K562 (cell line): ENCODE data around the gene NT5C2. TPM values are rescaled to one million over a fixed set of nuclear protein-coding genes. Genes with fewer than 3 reads are reported as not detected.

Source experiments
- ATAC-seq: fragments of 200-7000 bp; cut with Tn5 transposase; 3 replicates; pipeline ENCODE4 v1.9.1; 2020; ENCODE audit warnings: moderate library complexity
- BruUV-seq: library from RNA; stranded (reverse); fragments of 400-500 nt; replicated peaks from 2 replicates; lab custom pipeline; 2021; lab: Mats Ljungman, UMichigan
- CTCF ChIA-PET: fragments of 300-600 bp; formaldehyde crosslinking; extraction: SDS; loops from one replicate; lab custom pipeline; 2021; ENCODE audit warnings: low intra/inter-chr PET ratio; lab: Yijun Ruan, JAX
- POLR2A ChIA-PET: fragments of 300-600, 350-650 bp; sonication (Branson Sonifier 250); formaldehyde crosslinking; extraction: SDS; loops from one replicate; lab custom pipeline; 2021; ENCODE audit warnings: antibody characterized with exemption, inconsistent platforms; lab: Yijun Ruan, JAX
- DNase-seq, 4 experiments: peaks; one replicate each; pipeline versions ENCODE4 v3.0.0 to v3.0.0-alpha.2; 2011 to 2018; ENCODE audit warnings: low spot score in 3 of 4, mixed read lengths in 3 of 4; ENCODE audit errors: extremely low read depth in 1 of 4
- FAIRE-seq: peaks from 2 replicates; lab custom pipeline; 2011; peaks lifted over from hg19 to GRCh38; lab: Jason Lieb, UNC
- H2AFZ ChIP-seq: 2 replicates; pipeline ENCODE4 v1.6.0; 2011; ENCODE audit warnings: low read depth, low read length, control low read depth, inconsistent platforms
- H3K27ac ChIP-seq: fragments of 200-600 bp; 3 replicates; pipeline ENCODE4 v1.8.0; 2011; ENCODE audit warnings: low read depth, mild to moderate bottlenecking, control low read depth, inconsistent platforms, low read length, moderate library complexity, mixed read lengths; ENCODE audit errors: extremely low read depth
- H3K27me3 ChIP-seq, 2 experiments: fragments of 300-600 bp in 1 of 2; 2 replicates in 1 of 2; 3 replicates in 1 of 2; pipeline versions ENCODE4 v1.6.0 to v1.8.0; 2011; ENCODE audit warnings: inconsistent platforms in 2 of 2, low read length in 2 of 2, mild to moderate bottlenecking in 1 of 2, mixed read lengths in 1 of 2, moderate library complexity in 1 of 2; ENCODE audit not compliant: control insufficient read depth in 2 of 2, insufficient read depth in 2 of 2
- H3K36me3 ChIP-seq: fragments of 300-600 bp; 3 replicates; pipeline ENCODE4 v1.8.0; 2011; ENCODE audit warnings: mild to moderate bottlenecking, low read length, inconsistent platforms; ENCODE audit not compliant: control insufficient read depth, insufficient read depth
- H3K4me1 ChIP-seq, 2 experiments: fragments of 200-600 bp in 1 of 2; replicated peaks in 1 of 2; 2 replicates in 1 of 2; 3 replicates in 1 of 2; pipeline versions ENCODE4 v1.5.1 to v1.8.0; 2011; ENCODE audit warnings: inconsistent platforms in 2 of 2, low read length in 2 of 2, mild to moderate bottlenecking in 1 of 2, mixed read lengths in 1 of 2, moderate library complexity in 1 of 2; ENCODE audit not compliant: control insufficient read depth in 2 of 2, insufficient read depth in 2 of 2
- H3K4me2 ChIP-seq: 2 replicates; pipeline ENCODE4 v1.6.1; 2011; ENCODE audit warnings: low read length, control low read depth, inconsistent platforms, mixed read lengths; ENCODE audit not compliant: insufficient read depth
- H3K4me3 ChIP-seq: fragments of 200-600 bp; sonication (generic), shearing (Covaris generic); 2 replicates; pipeline ENCODE4 v1.5.1; 2016; ENCODE audit warnings: control low read depth, inconsistent platforms
- H3K79me2 ChIP-seq: fragments of 200-600 bp; 3 replicates; pipeline ENCODE4 v1.8.0; 2011; ENCODE audit warnings: low read length, inconsistent platforms; ENCODE audit not compliant: control insufficient read depth, insufficient read depth
- H3K9ac ChIP-seq, 2 experiments: 2 replicates each; pipeline versions ENCODE4 v1.6.0 to v1.6.1; 2011; ENCODE audit warnings: low read depth in 2 of 2, low read length in 2 of 2, control low read depth in 1 of 2, inconsistent platforms in 1 of 2, mild to moderate bottlenecking in 1 of 2, mixed read lengths in 1 of 2; ENCODE audit not compliant: insufficient read depth in 1 of 2
- H3K9me1 ChIP-seq: one replicate; pipeline ENCODE4 v1.6.0; 2011; ENCODE audit warnings: inconsistent platforms, mild to moderate bottlenecking, low read length, moderate library complexity; ENCODE audit not compliant: control insufficient read depth, insufficient read depth
- H3K9me3 ChIP-seq: replicated peaks from 2 replicates; pipeline ENCODE4 v1.5.1; 2011; ENCODE audit warnings: low read depth, low read length, inconsistent platforms; ENCODE audit not compliant: control insufficient read depth, insufficient read depth
- H4K20me1 ChIP-seq: replicated peaks from 2 replicates; pipeline ENCODE4 v1.6.1; 2011; ENCODE audit warnings: low read length, inconsistent platforms, mixed read lengths; ENCODE audit not compliant: control insufficient read depth, insufficient read depth
- COPS2 ChIP-seq: fragments of 450-650 bp; conservative IDR thresholded peaks from 2 replicates; pipeline ENCODE4 v1.6.1; 2016; ENCODE audit warnings: mild to moderate bottlenecking, moderate library complexity
- HMG20B ChIP-seq: fragments of 250-450 bp; sonication (Bioruptor Pico); IDR thresholded peaks from 2 replicates; pipeline ENCODE4 v1.5.0; 2021; ENCODE audit warnings: mild to moderate bottlenecking
- NR2C2 ChIP-seq, 2 experiments: fragments of 200-800 bp in 1 of 2; sonication (Bioruptor generic) in 1 of 2; sonication (generic) in 1 of 2; formaldehyde crosslinking in 1 of 2; IDR thresholded peaks; 2 replicates each; pipeline versions ENCODE4 v1.6.1 to v1.8.0; 2016 to 2022; ENCODE audit warnings: mild to moderate bottlenecking in 1 of 2, missing compliant biosample characterization in 1 of 2, missing genetic modification characterization in 1 of 2, missing genetic modification reagents in 1 of 2
- RBM39 ChIP-seq: fragments of 200-400 bp; formaldehyde crosslinking; optimal IDR thresholded peaks from 2 replicates; pipeline ENCODE3; 2018; ENCODE audit warnings: low read depth, low read length
- USF2 ChIP-seq: sonication (generic); formaldehyde crosslinking; IDR thresholded peaks from 2 replicates; pipeline ENCODE4 v1.5.0; 2020; ENCODE audit warnings: missing genetic modification reagents
- ZNF583 ChIP-seq: fragments of 250-450 bp; sonication (Bioruptor Pico); IDR thresholded peaks from 2 replicates; pipeline ENCODE4 v1.4.0; 2020
- ZNF77 ChIP-seq: fragments of 250-450 bp; sonication (Bioruptor Pico); IDR thresholded peaks from 2 replicates; pipeline ENCODE4 v1.5.0; 2020
- ZZZ3 ChIP-seq: fragments of 450-650 bp; IDR thresholded peaks from 2 replicates; pipeline ENCODE4 v1.6.1; 2016; ENCODE audit warnings: antibody characterized with exemption, mild to moderate bottlenecking, moderate library complexity
- WGBS: fragments of 100-300 bp; shearing (Covaris generic); methylation state at CpG from one replicate; pipeline ENCODE4 v1.1.6; 2016; ENCODE audit warnings: low coverage, mixed read lengths; ENCODE audit not compliant: insufficient coverage; ENCODE audit errors: missing lambda C conversion rate; 5-methylcytosine and 5-hydroxymethylcytosine counted together
- in situ Hi-C: fragments of 300-500 bp; cut with MboI; formaldehyde crosslinking; loops from 4 replicates; pipeline ENCODE4 v1.15.0; 2018; ENCODE audit warnings: inconsistent platforms, mixed read lengths
- intact Hi-C: fragments of 100-400 bp; cut with micrococcal nuclease; formaldehyde crosslinking; loops from 2 replicates; pipeline ENCODE4 v1.14.2; 2022
- polyA plus RNA-seq, 8 experiments: library from polyadenylated mRNA; depleted of rRNA in 4 of 8; stranded (reverse) in 5 of 8; unstranded in 3 of 8; fragments of >200 nt; fragmentation: Nextera tagmentation in 2 of 8; fragmentation: Illumina TruSeq in 1 of 8; extraction: Ambion mirVana in 2 of 8; extraction: Trizol in 1 of 8; gene quantifications; 2 replicates each; pipeline versions ENCODE4 v1.2.1 to v1.2.3, GENCODE V29; 2011 to 2014; ENCODE audit warnings: inconsistent platforms in 1 of 8, missing spikeins in 1 of 8
- total RNA-seq, 7 experiments: library from RNA; depleted of rRNA in 6 of 7; stranded (reverse); fragments of >200 nt in 6 of 7; fragmentation: Illumina TruSeq in 2 of 7; extraction: Trizol in 2 of 7; gene quantifications; 2 replicates each; pipeline versions ENCODE4 v1.2.1 to v1.2.3, GENCODE V29; 2011 to 2021; ENCODE audit warnings: low replicate concordance in 1 of 7
- TF ChIP-seq, protein P1 (sequence below): fragments of 150-350 bp; conservative IDR thresholded peaks from 2 replicates; pipeline ENCODE4 v1.6.1; 2014; ENCODE audit warnings: low read length
- TF ChIP-seq, protein P2 (sequence below): sonication (generic); formaldehyde crosslinking; IDR thresholded peaks from 2 replicates; pipeline ENCODE4 v1.8.0; 2022; ENCODE audit warnings: mild to moderate bottlenecking, low read depth, missing genetic modification reagents
- TF ChIP-seq, protein P3 (sequence below): fragments of 250-450 bp; sonication (Bioruptor Pico); IDR thresholded peaks from 2 replicates; pipeline ENCODE4 v1.5.0; 2021; ENCODE audit warnings: mild to moderate bottlenecking, borderline replicate concordance

Gene NT5C2
- total and polyA plus RNA-seq, 9 of the 15 experiments (the other 6 are each of a cell fraction or from before 2014, with no cell fraction given) = 11.3 to 45.2 (median 27.7) TPM

GRCh38 chr10:103193820-103194529, 903 bp upstream of the NT5C2 start (continued):
- TF ChIP-seq COPS2 = no peak
- no peak for TF ChIP-seq USF2 (CRISPR knock-in tag)
- no peak for TF ChIP-seq ZNF77 (CRISPR knock-in tag)

DNA sequence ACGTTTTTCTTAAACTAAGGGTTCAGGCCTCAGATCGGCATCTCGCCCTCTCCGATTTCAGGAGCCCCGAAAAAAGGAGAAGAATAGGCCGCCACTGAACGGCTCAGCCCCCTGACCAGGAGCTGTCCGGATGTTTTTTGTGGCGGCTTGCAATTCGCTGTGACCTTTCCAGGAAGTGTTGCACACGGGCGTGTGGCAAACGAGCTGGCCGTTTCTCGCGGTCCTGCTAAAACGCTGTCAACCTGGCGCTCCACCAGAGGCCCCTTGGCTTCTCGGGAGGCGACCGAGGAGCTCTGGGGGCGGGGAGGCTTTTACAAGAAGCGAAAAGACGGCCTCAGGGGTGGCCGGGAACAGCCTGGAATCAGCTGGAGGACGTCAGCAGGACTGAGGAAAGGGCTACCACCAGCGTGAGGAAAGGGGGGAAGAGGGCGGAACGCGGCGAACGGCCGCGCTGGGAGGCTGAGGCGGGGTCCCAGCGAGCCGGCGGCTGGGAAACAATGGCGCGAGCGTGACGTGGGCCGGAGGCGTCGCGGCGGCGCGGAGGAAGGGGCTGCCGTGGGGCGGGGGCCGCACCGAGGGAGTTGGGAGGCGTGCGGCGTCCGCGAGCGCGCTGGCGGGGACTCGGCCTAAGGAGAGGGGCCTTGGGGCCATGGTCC, 493 bp downstream of the NT5C2 start:
- ChIA-PET POLR2A (interaction anchor here (0.6 to 1.8 kb wide), 7 partner anchors 9 to 72 kb away, joined by 3 to 10 read pairs (median 4); no protein-coding TSS in a partner anchor), CTCF (no interaction called here)
- ATAC-seq = peak; percentile 80
- peaks cover 48% of the 10 kb centered on the region for H3K79me2 ChIP-seq
- WGBS = 2% methylated on average over 13 of the region's 62 CpGs
- peak overlapping the region; percentile 88 to 97 for H3K9ac ChIP-seq
- H3K36me3 ChIP-seq = peaks cover 4% of the 10 kb centered on the region; the same call in 1 of the 3 replicates
- H2AFZ ChIP-seq = peak overlapping the region; percentile 91
- H3K27me3 ChIP-seq = no peaks in the 10 kb centered on the region
- BruUV-seq = no TSS peak
- peak; percentile 46 for FAIRE-seq
- H3K4me3 ChIP-seq = peak overlapping the region; percentile 96
- intact Hi-C loops = loop anchor here (2.0 kb wide), 1 partner anchor 52 kb away; the partner anchor contains the start of gene RPEL1
- peak overlapping the region; percentile 95 for H3K27ac ChIP-seq
- peak overlapping the region; percentile 87 for H3K4me2 ChIP-seq
- in situ Hi-C loops = no loop called here
- DNase-seq = peak in 2 of 4 experiments; percentile 41 to 80
- no peaks in the 10 kb centered on the region for H3K9me1 ChIP-seq
- H3K4me1 ChIP-seq = peaks cover 15 to 24% of the 10 kb centered on the region in 2 experiments
- no peaks in the 10 kb centered on the region for H3K9me3 ChIP-seq
- no peaks in the 10 kb centered on the region for H4K20me1 ChIP-seq
- TF ChIP-seq ZNF583 (CRISPR knock-in tag) (no peak), ZZZ3 (no peak), HMG20B (no peak), RBM39 (no peak), NR2C2 (CRISPR knock-in tag; IDR thresholded peaks at IDR 0.05) (no peak), NR2C2 (tag; IDR thresholded peaks at IDR 0.05) (peak; percentile 86)
- TF ChIP-seq, protein P1, sequence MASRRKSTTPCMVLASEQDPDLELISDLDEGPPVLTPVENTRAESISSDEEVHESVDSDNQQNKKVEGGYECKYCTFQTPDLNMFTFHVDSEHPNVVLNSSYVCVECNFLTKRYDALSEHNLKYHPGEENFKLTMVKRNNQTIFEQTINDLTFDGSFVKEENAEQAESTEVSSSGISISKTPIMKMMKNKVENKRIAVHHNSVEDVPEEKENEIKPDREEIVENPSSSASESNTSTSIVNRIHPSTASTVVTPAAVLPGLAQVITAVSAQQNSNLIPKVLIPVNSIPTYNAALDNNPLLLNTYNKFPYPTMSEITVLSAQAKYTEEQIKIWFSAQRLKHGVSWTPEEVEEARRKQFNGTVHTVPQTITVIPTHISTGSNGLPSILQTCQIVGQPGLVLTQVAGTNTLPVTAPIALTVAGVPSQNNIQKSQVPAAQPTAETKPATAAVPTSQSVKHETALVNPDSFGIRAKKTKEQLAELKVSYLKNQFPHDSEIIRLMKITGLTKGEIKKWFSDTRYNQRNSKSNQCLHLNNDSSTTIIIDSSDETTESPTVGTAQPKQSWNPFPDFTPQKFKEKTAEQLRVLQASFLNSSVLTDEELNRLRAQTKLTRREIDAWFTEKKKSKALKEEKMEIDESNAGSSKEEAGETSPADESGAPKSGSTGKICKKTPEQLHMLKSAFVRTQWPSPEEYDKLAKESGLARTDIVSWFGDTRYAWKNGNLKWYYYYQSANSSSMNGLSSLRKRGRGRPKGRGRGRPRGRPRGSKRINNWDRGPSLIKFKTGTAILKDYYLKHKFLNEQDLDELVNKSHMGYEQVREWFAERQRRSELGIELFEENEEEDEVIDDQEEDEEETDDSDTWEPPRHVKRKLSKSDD = no peak
- TF ChIP-seq, protein P2, sequence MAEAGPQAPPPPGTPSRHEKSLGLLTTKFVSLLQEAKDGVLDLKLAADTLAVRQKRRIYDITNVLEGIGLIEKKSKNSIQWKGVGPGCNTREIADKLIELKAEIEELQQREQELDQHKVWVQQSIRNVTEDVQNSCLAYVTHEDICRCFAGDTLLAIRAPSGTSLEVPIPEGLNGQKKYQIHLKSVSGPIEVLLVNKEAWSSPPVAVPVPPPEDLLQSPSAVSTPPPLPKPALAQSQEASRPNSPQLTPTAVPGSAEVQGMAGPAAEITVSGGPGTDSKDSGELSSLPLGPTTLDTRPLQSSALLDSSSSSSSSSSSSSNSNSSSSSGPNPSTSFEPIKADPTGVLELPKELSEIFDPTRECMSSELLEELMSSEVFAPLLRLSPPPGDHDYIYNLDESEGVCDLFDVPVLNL (CRISPR knock-in tag) = no peak
- TF ChIP-seq, protein P3, sequence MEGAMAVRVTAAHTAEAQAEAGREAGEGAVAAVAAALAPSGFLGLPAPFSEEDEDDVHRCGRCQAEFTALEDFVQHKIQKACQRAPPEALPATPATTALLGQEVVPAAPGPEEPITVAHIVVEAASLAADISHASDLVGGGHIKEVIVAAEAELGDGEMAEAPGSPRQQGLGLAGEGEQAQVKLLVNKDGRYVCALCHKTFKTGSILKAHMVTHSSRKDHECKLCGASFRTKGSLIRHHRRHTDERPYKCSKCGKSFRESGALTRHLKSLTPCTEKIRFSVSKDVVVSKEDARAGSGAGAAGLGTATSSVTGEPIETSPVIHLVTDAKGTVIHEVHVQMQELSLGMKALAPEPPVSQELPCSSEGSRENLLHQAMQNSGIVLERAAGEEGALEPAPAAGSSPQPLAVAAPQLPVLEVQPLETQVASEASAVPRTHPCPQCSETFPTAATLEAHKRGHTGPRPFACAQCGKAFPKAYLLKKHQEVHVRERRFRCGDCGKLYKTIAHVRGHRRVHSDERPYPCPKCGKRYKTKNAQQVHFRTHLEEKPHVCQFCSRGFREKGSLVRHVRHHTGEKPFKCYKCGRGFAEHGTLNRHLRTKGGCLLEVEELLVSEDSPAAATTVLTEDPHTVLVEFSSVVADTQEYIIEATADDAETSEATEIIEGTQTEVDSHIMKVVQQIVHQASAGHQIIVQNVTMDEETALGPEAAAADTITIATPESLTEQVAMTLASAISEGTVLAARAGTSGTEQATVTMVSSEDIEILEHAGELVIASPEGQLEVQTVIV (CRISPR knock-in tag) = no peak
